GM18511 (cell line): ENCODE results near the gene CAMTA1.

ENCODE experiments used
- ATAC-seq: cut with Tn5 transposase; IDR thresholded peaks from one replicate; pipeline ENCODE4 v1.9.1; 2021; ENCODE audit warnings: mild to moderate bottlenecking, moderate library complexity; ENCODE audit not compliant: unreplicated experiment

The CAMTA1 gene

GRCh38 chr1:7348073-7348472, 562.8 kb downstream of the CAMTA1 start:
- ATAC-seq = no peak

GRCh38 chr1:7348580-7348979, 563.3 kb downstream of the CAMTA1 start:
- no peak for ATAC-seq

- ATAC-seq = no peak
Measured at GRCh38 chr1:7350804-7351203, 565.5 kb downstream of the CAMTA1 start.

GRCh38 chr1:7351649-7352048, 566.4 kb downstream of the CAMTA1 start:
- no peak for ATAC-seq

- ATAC-seq = no peak
Measured at GRCh38 chr1:7352364-7352763, 567.1 kb downstream of the CAMTA1 start.

GRCh38 chr1:7352974-7353373, 567.7 kb downstream of the CAMTA1 start:
- no peak for ATAC-seq

GRCh38 chr1:7355646-7356045, 570.4 kb downstream of the CAMTA1 start:
- no peak for ATAC-seq

GRCh38 chr1:7356079-7356478, 570.8 kb downstream of the CAMTA1 start:
- no peak for ATAC-seq

GRCh38 chr1:7358425-7358824, 573.2 kb downstream of the CAMTA1 start:
- no peak for ATAC-seq

- no peak for ATAC-seq
Measured at GRCh38 chr1:7360526-7360925, 575.3 kb downstream of the CAMTA1 start.

- ATAC-seq = no peak
Measured at GRCh38 chr1:7362947-7363346, 577.7 kb downstream of the CAMTA1 start.

- ATAC-seq = no peak
Measured at GRCh38 chr1:7363450-7363849, 578.2 kb downstream of the CAMTA1 start.

- ATAC-seq = no peak
Measured at GRCh38 chr1:7365706-7366105, 580.5 kb downstream of the CAMTA1 start.

- no peak for ATAC-seq
Measured at GRCh38 chr1:7366286-7366954, 581.2 kb downstream of the CAMTA1 start.

- ATAC-seq = no peak
Measured at GRCh38 chr1:7366955-7367665, 581.9 kb downstream of the CAMTA1 start.

- no peak for ATAC-seq
Measured at GRCh38 chr1:7369866-7370265, 584.6 kb downstream of the CAMTA1 start.

- ATAC-seq = no peak
Measured at GRCh38 chr1:7371926-7372325, 586.7 kb downstream of the CAMTA1 start.

- ATAC-seq = no peak
Measured at GRCh38 chr1:7372477-7373120, 587.3 kb downstream of the CAMTA1 start.

- no peak for ATAC-seq
Measured at GRCh38 chr1:7373251-7373650, 588.0 kb downstream of the CAMTA1 start.

GRCh38 chr1:7373876-7374562, 588.8 kb downstream of the CAMTA1 start:
- no peak for ATAC-seq

GRCh38 chr1:7374563-7375160, 589.4 kb downstream of the CAMTA1 start:
- no peak for ATAC-seq
